KOPT-K1 (cell line): Measurements from ENCODE around the gene DLX3.

Experiments
- H3K27ac ChIP-seq: fragments of 200-600 bp; sonication (generic); 2 replicates; pipeline ENCODE4 v1.5.1; 2016; ENCODE audit warnings: antibody characterized with exemption, mild to moderate bottlenecking, low read depth, low read length; ENCODE audit not compliant: poor library complexity, severe bottlenecking
- H3K36me3 ChIP-seq: fragments of 200-600 bp; sonication (generic); 2 replicates; pipeline ENCODE4 v1.5.1; 2017; ENCODE audit warnings: antibody characterized with exemption, mild to moderate bottlenecking, low read length, moderate library complexity; ENCODE audit not compliant: insufficient read depth
- H3K9me3 ChIP-seq: fragments of 200-600 bp; sonication (generic); 2 replicates; pipeline ENCODE4 v1.5.1; 2017; ENCODE audit warnings: antibody characterized with exemption, low read length, mild to moderate bottlenecking; ENCODE audit not compliant: insufficient read depth, poor library complexity, severe bottlenecking

Gene DLX3

DNA sequence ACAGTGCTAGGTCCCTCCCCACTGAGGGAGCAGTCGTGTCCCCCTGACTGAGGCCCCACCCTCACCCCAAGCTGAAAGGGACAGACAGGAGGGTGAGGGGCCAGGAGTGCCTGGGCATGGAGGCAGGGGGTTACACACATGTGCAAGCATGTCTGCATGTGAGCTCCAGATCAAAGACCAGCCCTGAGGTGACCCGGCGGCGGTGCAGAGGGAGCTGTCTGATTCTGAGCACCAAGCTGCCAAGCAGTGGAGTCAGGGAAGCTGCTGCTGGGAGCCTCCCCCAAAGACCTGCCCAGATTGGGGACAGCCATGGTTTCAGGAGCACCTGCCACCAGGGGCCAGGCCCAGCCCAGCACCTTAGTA is 5.5 kb downstream of the DLX3 start:
- H3K27ac ChIP-seq: no peak overlapping the region
- no peaks in the 10 kb centered on the region for H3K36me3 ChIP-seq
- H3K9me3 ChIP-seq: no peaks in the 10 kb centered on the region

DNA sequence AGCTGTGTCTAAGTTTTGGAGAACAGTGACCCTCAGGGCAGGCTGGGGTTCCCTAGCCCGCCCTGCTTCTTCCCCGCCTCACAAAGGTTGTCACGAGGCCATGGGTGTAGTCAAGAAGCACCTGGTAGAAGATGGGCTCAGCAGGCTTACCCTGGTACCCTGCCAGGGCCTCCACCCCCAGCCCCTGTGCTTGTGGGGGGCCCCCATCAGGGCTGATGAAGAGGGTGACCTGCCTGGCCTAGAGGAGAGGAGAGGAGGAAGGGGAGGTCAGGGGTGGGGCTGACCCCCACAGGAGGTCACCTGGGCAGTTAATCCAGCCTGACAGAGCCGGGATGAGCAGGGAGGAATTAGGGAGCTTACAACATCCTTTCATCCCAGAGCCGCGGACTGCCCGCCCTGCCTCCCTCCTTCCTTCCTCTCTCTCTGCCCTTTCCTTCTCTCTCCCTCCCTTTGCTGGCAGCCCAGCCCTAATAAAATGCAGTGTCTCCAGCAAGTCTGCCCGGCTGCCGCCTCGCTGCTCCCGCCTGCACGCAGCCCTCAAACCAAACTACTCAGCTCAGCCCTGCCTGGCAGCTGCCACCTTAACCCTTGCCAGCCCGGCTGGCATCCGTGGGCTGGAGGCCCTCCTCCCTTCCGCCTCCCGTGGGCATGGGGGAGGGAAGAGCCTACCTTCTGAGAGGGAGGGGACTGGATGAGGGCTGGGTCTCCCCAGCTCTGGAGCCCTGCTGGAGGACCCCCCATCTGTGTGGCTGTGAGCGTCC is 7.2 kb downstream of the DLX3 start:
- Histone ChIP-seq H3K9me3 (no peaks in the 10 kb centered on the region), H3K27ac (no peak overlapping the region), H3K36me3 (no peaks in the 10 kb centered on the region)

DNA sequence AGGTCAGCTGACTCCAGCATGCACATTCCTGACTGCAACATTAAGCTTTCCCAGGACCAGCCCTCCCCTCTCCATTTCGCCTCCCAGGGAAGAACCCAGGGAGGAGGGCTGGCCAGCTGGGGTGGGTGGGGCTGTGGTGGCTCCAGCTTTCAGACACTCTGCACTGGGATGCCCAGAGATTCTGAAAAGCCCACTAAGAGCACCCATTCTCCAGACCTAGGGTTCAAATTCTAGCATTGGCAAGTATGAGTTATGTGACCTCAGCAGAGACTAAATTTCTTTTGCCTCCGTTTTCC is 7.8 kb downstream of the DLX3 start:
- no peaks in the 10 kb centered on the region for H3K9me3 ChIP-seq
- H3K27ac ChIP-seq: no peak overlapping the region
- no peaks in the 10 kb centered on the region for H3K36me3 ChIP-seq

DNA sequence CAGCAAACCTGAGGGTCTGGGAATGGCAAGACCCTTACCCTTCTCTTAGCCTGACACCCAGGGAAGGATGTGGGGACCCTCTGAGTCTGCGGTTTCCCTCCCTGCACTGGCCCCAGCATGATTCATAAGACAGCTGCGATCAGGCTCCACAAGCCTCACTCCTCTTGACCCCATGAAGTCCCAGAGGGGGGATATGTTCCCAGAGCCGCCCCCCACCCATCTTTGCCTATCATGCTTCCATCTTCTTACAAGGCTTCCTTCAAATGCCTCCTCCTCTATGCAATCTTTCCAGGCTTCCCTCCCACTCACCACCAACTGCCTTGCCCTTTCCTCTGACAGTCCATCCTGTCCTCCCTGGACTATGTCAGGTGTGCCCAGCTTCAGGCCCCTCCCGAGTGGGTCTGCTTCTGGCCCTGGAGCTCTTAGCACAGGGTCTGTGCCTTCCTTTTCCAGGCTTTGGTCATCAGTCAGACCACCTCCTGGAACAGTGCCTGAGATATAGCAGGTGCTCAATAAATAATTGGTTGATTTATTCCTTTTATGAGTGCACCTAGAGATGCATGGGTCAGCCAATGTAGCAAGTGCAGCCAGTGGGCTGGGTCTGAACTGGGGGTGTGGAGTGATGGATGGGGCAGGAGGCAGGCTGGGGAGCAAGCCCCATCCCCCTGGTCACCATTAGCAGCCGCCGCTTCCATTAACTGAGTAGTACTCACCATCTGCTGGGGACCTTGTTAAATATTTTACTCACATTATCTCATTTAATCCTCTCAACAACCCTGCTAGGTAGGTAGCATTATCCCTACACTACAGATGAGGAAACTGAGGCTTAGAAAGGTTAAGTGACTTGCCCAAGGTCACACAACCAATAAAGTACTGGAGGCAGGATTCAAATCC is 8.4 kb downstream of the DLX3 start:
- no peak overlapping the region for H3K27ac ChIP-seq
- no peaks in the 10 kb centered on the region for H3K36me3 ChIP-seq
- H3K9me3 ChIP-seq: no peaks in the 10 kb centered on the region

DNA sequence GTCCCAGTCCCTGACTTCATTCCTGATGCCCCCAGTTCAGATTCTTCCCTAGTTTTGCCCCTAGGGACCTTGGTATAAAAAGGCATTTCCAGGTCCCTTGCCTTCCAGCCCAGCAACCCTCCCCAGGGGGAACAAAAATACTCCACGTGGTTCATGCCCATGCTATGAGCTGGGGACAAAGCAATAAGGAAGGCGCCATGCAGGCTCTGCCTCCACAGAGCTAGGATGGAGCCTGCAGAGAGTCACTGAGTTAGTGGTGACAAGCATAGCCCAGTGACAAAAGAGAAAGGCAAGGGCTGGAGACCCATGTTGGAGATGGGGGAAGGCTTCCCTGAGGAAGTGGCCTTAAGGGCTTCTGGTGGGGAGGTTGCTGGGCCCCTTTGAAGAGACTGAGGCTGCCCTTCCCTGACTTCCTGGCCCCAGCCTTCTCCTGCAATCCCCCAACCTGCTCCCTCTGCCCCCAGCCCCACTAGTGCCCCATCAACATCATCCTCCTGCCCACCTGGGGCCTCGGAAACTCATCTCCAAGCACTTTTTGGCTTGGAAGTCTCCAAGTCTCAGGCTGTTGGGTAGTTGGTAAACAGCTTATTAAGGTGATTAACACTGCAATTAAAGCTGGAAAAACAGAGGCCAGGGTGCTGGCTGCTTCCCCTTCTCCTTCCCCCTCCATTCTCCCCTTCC is 9.6 kb downstream of the DLX3 start:
- Histone ChIP-seq H3K36me3 (no peaks in the 10 kb centered on the region), H3K9me3 (no peaks in the 10 kb centered on the region), H3K27ac (no peak overlapping the region)

DNA sequence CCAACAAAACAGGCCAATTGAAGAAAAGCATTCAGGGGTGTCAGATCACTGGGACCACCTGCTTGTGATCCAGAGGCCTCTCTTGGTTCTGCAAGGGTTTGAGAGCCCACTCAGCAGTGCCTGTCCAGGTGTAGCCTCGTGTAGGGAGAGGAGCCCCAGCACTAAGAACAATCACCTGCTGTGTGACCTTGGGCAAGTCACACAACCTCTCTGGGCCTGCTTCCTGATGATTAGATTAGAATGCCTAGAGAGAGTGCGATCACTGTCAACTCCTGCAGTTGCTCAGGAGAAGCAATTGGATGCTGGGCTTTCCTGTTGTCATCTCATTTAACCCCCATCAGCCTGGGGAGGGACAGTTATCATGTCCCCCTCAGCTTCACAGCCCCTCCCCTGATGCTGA is 10.2 kb downstream of the DLX3 start:
- no peak overlapping the region for H3K27ac ChIP-seq
- no peaks in the 10 kb centered on the region for H3K36me3 ChIP-seq
- no peaks in the 10 kb centered on the region for H3K9me3 ChIP-seq

DNA sequence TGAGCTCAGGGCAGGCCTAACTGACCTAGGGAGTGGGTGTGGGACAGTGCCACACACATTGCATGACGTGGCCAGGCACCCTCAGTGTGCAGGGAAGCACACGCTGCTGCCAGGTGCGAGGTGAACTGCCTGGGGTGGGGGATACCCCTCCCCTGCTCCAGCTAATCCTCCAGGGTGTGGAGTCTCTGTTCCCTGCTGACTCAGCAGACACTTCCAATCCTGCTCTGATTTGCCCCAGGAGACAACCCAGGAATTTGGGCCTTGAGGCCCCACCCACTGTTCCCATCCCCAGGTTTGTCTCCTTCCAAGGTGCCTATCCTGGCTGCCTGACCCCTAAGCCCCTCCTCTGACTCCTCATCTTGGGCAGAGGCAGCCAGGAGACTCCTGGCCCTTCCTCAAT is 10.7 kb downstream of the DLX3 start:
- Histone ChIP-seq H3K36me3 (no peaks in the 10 kb centered on the region), H3K27ac (no peak overlapping the region), H3K9me3 (no peaks in the 10 kb centered on the region)

DNA sequence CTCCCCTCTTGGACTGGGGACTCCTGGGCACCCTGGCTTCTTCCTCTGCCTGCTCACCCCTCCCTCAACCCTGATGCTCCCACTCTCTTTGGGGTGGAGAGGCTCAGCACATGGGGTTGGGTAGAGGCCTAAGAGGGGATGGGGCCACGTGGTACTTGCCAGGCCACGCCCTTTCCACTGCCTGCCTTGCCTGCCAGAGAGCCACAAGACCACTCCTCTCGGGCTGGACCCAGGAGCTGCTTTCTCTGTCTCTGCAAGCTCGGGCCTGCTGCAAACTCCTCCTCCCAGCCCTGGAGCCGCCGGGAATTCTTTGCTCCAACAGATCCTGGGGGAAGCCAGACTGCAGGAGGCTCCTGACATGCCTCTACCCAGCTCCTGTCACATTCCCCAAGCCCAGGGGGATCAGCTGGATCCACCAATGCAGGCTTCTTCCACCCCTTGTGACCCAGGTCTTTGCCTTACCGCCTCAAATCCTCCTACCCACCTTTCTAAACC is 14.3 kb downstream of the DLX3 start:
- H3K27ac ChIP-seq: no peak overlapping the region
- no peaks in the 10 kb centered on the region for H3K9me3 ChIP-seq
- H3K36me3 ChIP-seq: no peaks in the 10 kb centered on the region

DNA sequence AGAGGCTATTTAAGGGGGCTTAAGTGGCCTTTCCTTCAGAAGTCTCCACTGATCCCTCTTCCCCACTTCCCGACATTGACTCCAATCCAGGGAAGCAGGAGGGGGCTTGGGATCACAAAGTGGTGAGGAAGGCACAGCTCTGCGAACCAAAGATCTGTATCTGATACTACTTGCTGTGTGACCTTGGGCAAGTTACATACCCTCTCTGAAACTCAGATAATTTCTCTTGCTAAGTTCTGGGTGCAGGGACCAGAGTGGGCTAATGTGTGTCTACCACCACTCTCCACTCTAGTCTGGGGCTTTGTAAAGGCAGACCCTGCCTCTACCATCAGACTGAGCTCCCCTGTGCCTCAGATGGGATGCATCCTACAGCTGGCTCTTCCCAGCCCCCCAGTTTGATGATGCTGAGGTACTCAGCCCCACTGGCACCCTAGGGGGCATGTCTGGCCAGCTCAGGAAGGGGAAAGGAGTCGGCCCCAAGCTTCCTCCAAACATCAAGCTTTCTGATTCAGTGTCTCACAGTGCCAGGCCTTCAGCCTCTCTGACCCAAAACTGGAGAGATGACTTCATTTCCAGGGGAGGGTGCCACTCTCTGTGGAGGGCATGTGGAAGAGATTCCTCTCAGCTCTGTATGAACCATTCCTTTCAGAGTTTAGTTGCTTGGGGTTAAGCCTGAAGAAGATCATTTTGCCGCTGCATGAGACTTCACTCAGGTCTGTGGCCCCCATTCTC is 15.1 kb downstream of the DLX3 start:
- H3K27ac ChIP-seq: no peak overlapping the region
- no peaks in the 10 kb centered on the region for H3K36me3 ChIP-seq
- no peaks in the 10 kb centered on the region for H3K9me3 ChIP-seq

DNA sequence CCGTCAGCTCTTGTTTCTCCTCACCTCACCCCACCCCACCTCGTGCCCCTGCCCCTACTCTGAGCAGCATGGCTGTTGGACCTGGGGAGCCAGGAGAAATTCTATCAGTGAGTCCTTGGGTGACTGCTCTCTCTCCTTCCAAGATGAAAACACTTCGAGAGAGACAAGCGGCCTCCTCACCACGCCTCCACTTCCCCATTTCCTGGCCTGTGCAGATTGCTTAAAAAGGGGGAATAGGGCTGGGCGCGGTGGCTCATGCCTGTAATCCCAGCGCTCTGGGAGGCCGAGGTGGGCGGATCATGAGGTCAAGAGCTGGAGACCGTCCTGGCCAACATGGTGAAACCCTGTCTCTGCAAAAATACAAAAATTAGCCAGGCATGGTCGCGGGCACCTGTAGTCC is 16.5 kb downstream of the DLX3 start:
- Histone ChIP-seq H3K36me3 (no peaks in the 10 kb centered on the region), H3K27ac (no peak overlapping the region), H3K9me3 (no peaks in the 10 kb centered on the region)

DNA sequence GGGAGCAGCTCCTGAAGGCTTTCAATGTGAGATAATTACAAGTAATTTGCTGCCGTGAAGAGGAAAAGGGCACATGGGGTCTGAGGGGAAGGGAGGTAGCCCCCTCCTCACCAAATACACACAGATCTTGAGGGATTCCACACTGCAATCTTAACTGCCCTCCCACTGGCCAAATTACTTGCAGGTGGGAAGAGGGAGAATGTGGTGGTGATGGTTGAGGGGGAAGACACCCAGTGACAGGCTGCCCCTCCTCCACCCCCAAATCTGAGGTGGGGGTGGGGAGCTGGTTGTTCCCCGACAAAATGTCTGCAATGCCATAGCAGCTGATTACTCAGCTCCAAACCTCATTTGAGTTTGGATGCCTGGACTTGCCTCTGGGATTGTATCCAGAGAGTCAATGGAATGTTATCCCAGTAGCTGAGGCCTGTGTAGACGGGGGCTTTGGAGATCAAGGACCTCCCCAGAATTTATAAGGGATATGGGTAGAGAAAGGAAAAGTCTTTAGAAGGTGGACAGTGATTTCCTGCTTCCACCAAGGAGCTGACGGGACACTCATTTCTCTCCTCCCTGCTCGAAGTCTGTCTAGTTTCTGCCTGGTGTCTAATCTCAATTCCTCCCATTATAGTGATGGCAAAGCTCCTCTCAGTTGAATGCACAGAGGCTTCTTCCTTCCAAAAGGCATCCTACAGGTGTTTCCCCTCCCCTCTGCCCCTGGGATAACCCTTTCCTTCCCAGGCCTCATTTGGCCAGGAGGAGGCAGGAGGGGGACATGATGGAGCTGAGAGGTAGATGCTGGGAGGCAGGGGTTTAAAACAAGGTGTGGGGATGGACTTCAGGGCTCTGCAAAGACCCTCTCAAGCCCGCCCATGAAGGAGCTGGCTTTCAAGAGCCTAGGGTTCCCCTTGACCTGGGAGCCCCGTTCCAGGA is 17.3 kb downstream of the DLX3 start:
- no peaks in the 10 kb centered on the region for H3K9me3 ChIP-seq
- no peaks in the 10 kb centered on the region for H3K36me3 ChIP-seq
- H3K27ac ChIP-seq: no peak overlapping the region

DNA sequence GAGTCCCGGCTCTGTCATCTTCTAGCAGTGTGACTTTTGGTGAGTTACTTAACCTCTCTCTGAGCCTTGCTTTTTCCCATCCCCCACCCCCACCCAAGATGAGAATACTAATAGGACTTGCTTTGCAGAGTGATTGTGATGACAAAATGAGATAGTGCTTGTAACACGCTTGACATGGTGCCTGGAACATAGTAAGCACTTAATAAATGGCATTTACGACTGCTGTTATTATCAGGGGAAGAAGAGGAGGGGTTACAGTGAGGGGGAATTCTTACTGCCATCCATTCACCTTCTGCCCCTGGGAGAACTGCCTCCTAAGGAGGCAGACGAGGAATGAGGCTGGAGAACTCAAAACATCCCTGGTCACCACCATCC is 18.2 kb downstream of the DLX3 start:
- H3K9me3 ChIP-seq: no peaks in the 10 kb centered on the region
- no peaks in the 10 kb centered on the region for H3K36me3 ChIP-seq
- no peak overlapping the region for H3K27ac ChIP-seq

DNA sequence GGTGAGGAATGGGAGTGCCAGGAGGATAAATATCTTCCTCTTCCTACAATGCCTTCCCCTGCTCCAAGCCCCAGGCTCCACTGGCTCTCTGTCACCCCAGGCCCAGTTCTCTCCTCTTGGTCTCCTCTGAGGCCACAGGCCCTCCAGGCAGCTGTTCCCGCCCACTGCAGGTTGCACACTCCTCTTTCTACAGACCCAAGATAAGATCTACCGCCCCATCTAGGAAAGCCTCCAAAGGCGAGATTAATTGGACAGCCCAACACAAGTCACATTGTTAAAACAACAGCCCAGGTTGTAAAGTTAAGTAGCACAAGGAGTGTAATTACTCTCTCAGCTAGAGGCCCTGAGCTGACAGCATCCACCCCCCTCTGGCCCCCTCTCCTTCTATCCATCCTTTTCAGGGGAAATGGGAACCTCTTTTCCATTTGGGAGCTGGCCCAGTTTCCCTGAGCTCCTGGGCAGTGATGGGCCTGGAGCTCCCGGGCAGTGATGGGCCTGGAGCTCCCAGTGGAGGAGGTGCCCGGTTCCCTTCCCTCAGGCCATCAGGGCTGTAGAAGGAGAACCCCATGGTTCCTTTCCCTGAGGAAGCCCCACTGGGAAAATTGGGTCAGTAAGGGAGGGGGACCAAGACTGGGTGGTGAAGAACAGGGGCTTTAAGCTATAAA is 18.7 kb downstream of the DLX3 start:
- Histone ChIP-seq H3K9me3 (no peaks in the 10 kb centered on the region), H3K36me3 (no peaks in the 10 kb centered on the region), H3K27ac (no peak overlapping the region)

DNA sequence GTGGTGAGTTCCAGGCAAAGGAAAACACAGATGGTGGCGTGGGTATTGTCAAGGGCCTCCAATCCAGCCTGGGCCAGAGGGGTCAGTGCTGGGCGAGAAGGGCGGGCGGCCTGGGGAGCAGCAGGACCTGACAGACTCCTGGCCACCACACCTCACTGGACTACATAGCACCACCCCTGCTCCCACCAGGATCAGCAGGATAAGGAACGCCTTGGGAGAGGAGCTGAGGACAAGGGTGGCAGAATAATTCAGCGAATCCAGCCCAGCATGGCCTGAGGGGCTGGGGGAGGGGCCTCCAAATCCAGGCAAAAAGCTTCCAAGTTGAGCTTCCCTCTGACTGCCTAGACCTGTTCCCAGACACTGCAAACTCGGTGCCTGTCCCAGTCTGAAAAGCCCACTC is 19.5 kb downstream of the DLX3 start:
- Histone ChIP-seq H3K27ac (no peak overlapping the region), H3K9me3 (no peaks in the 10 kb centered on the region), H3K36me3 (no peaks in the 10 kb centered on the region)
